Right lobe of liver (tissue), 4 donors: ENCODE data around the gene SMIM5.
A peak's percentile ranks its signal among the peaks of the same experiment; 100 is the strongest.

Experiments
- POLR2A ChIP-seq: fragments of 450-650 bp; IDR thresholded peaks from one replicate; pipeline ENCODE4 v1.6.1; 2017; ENCODE audit warnings: antibody characterized with exemption, mild to moderate bottlenecking
- TF ChIP-seq, protein P1 (sequence below), 4 donors: fragments of 200-600 bp in 3 of 4; fragments of 450-650 bp in 1 of 4; IDR thresholded peaks; one replicate each; pipeline versions ENCODE4 v1.5.1 to v1.8.0; 2016 to 2022; ENCODE audit warnings: antibody characterized with exemption in 4 of 4, mild to moderate bottlenecking in 2 of 4
- donor health status: DM: no; HTN: no; CAD: no.
- donor health status: DM: no; HTN: no; CAD: no.
- donor health status: DM: no; HTN: yes; CAD: no.

DNA sequence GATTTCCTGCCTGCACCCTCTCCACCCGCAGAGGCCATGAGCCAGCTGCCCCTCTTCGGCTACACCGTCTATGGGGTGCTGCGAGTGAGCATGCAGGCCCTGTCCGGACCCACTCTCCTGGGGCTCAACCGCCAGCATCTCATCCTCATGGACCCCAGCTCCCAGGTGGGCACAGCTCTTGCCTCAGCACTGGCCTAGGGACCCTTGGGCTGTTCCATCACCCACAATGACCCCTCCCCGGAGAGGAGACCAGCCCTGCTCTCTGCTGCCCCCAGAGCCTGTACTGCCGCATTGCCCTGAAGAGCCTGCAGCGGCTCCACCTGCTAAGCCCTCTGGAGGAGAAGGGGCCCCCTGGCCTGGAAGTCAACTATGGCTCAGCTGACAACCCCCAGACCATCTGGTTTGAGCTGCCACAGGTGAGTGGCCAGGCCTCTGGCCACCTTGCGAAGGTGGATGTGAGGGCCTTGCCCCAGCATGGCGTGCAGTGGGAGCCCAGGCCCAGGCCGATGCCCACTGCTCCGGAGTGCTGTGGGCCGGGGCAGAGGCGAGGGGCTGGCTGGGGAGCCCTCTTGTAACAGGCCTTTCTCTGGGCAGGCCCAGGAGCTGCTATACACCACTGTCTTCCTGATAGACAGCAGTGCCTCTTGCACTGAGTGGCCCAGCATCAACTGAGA, 7.3 kb upstream of the SMIM5 start:
- TF ChIP-seq, protein P1, sequence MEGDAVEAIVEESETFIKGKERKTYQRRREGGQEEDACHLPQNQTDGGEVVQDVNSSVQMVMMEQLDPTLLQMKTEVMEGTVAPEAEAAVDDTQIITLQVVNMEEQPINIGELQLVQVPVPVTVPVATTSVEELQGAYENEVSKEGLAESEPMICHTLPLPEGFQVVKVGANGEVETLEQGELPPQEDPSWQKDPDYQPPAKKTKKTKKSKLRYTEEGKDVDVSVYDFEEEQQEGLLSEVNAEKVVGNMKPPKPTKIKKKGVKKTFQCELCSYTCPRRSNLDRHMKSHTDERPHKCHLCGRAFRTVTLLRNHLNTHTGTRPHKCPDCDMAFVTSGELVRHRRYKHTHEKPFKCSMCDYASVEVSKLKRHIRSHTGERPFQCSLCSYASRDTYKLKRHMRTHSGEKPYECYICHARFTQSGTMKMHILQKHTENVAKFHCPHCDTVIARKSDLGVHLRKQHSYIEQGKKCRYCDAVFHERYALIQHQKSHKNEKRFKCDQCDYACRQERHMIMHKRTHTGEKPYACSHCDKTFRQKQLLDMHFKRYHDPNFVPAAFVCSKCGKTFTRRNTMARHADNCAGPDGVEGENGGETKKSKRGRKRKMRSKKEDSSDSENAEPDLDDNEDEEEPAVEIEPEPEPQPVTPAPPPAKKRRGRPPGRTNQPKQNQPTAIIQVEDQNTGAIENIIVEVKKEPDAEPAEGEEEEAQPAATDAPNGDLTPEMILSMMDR (IDR thresholded peaks at IDR 0.05): peak; percentile 20 to 49 (median 40)
- no peak for TF ChIP-seq POLR2A
